Neural crest cell (in vitro differentiated cells): ENCODE data around the gene GPRC5C. TPM values are rescaled to one million over a fixed set of nuclear protein-coding genes. Genes with fewer than 3 reads are reported as not detected.

Source experiments
- DNase-seq: peaks from one replicate; pipeline ENCODE4 v3.0.0; 2021; ENCODE audit warnings: low read depth, mixed read lengths, low spot score
- H3K27ac Mint-ChIP-seq: one replicate; pipeline ENCODE4 v1.8.0; 2021; ENCODE audit warnings: mild to moderate bottlenecking, mixed read lengths; ENCODE audit not compliant: unreplicated experiment
- H3K27me3 Mint-ChIP-seq: 2 replicates; pipeline ENCODE4 v1.8.0; 2021; ENCODE audit warnings: low read depth, mild to moderate bottlenecking, mixed read lengths
- H3K36me3 Mint-ChIP-seq: 2 replicates; pipeline ENCODE4 v1.8.0; 2021; ENCODE audit warnings: low read depth, mild to moderate bottlenecking, mixed read lengths
- H3K4me1 Mint-ChIP-seq: 2 replicates; pipeline ENCODE4 v1.8.0; 2021; ENCODE audit warnings: mixed read lengths
- H3K4me3 Mint-ChIP-seq: one replicate; pipeline ENCODE4 v1.8.0; 2021; ENCODE audit warnings: mild to moderate bottlenecking, mixed read lengths
- H3K9me3 Mint-ChIP-seq: 2 replicates; pipeline ENCODE4 v1.8.0; 2021; ENCODE audit warnings: mixed read lengths
- total RNA-seq: library from RNA; stranded (reverse); gene quantifications from 2 replicates; pipeline ENCODE4 v1.2.1, GENCODE V29; 2021
- TF ChIP-seq, protein P1 (sequence below): fragments of 200-600 bp; sonication (generic); conservative IDR thresholded peaks from 2 replicates; pipeline ENCODE4 v1.5.0; 2021; ENCODE audit warnings: antibody characterized with exemption, mild to moderate bottlenecking

GPRC5C gene
- total RNA-seq, 1 donor from 2014 or later, result 4.6 TPM

DNA sequence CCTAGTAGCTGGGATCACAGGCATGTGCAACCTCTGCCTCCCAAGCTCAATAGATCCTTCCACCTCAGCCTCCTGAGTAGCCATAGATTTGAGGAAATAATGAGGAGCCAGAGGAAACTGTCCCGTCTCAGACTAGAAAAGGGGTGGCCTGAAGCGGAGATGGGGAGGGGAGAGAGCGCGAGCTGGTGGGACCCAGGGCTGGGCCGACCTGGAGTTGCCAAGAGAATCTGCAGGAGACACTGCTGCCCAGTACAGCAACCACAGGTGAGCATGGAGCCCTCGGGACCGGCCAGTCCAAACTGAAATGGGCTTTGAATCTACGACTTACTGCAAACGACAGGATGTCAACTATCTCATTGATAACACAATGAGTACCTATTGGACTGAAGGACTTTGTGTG, 58.8 kb downstream of the GPRC5C start:
- no peak for DNase-seq
- TF ChIP-seq, protein P1, sequence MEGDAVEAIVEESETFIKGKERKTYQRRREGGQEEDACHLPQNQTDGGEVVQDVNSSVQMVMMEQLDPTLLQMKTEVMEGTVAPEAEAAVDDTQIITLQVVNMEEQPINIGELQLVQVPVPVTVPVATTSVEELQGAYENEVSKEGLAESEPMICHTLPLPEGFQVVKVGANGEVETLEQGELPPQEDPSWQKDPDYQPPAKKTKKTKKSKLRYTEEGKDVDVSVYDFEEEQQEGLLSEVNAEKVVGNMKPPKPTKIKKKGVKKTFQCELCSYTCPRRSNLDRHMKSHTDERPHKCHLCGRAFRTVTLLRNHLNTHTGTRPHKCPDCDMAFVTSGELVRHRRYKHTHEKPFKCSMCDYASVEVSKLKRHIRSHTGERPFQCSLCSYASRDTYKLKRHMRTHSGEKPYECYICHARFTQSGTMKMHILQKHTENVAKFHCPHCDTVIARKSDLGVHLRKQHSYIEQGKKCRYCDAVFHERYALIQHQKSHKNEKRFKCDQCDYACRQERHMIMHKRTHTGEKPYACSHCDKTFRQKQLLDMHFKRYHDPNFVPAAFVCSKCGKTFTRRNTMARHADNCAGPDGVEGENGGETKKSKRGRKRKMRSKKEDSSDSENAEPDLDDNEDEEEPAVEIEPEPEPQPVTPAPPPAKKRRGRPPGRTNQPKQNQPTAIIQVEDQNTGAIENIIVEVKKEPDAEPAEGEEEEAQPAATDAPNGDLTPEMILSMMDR, result no peak
- H3K27ac Mint-ChIP-seq, result no peak overlapping the region
- peaks cover 5% of the 10 kb centered on the region for H3K9me3 Mint-ChIP-seq
- H3K27me3 Mint-ChIP-seq, result peaks cover 23% of the 10 kb centered on the region
- no peaks in the 10 kb centered on the region for H3K36me3 Mint-ChIP-seq
- peaks cover 10% of the 10 kb centered on the region for H3K4me1 Mint-ChIP-seq
- no peak overlapping the region for H3K4me3 Mint-ChIP-seq

DNA sequence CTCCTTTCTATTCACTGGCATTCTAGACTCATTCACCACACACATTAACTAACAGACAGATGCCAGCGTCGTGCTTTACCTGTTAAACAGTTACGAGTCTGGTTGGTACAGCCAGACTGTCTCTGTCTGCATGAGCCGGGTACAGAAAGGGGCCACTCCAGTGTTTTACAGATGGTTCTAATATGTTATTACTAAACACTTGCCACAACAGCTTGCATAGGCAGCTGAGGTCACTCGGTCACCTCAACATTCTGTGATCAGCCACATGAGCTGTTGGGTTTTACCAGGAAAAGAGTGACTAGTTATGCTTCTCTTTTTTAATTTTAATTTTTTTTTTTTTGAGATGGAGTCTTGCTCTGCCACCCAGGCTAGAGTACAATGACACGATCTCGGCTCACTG, 59.7 kb downstream of the GPRC5C start:
- H3K36me3 Mint-ChIP-seq, result no peaks in the 10 kb centered on the region
- no peak overlapping the region for H3K27ac Mint-ChIP-seq
- peaks cover 10% of the 10 kb centered on the region for H3K4me1 Mint-ChIP-seq
- TF ChIP-seq, protein P1, result no peak
- peaks cover 5% of the 10 kb centered on the region for H3K9me3 Mint-ChIP-seq
- no peak for DNase-seq
- peaks cover 23% of the 10 kb centered on the region for H3K27me3 Mint-ChIP-seq
- no peak overlapping the region for H3K4me3 Mint-ChIP-seq

DNA sequence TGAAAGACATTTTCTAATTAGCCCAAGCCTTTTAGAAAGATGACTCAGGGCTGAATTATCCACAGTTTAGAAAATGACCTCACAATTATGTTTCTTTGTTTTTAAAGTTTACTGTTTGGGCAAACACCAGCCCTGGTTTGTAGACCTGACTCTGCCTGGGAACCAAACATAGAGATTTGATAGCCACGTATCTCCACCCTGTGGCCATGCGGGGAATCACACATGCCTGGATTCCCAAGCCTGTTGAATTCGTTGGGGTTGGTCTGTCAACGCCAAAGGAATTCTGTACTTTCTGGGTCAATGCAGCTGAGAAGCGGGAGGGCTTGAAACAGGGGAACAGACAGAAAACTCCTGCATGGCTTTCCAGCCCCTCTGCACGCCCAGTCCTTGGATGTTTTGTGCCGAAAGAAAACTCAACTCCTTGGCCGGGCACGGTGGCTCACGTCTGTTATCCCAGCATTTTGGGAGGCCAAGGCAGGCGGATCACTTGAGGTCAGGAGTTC, 61.5 kb downstream of the GPRC5C start:
- peak; percentile 78 for DNase-seq
- Mint-ChIP-seq H3K36me3 (no peaks in the 10 kb centered on the region), H3K27me3 (peaks cover 17% of the 10 kb centered on the region), H3K27ac (no peak overlapping the region), H3K9me3 (peaks cover 2% of the 10 kb centered on the region), H3K4me3 (no peak overlapping the region), H3K4me1 (peaks cover 10% of the 10 kb centered on the region)
- TF ChIP-seq, protein P1, result peak; percentile 86

Other genes starting within 250 kb of the GPRC5C start
- 967 and 1,042 TPM in 2 replicates for gene RPL38, start 228.4 kb upstream of the GPRC5C start, total RNA-seq
- 2.4 and 3.0 TPM in 2 replicates for gene TTYH2, start 218.5 kb upstream of the GPRC5C start, total RNA-seq
- not detected in 2 replicates for gene DNAI2, start 157.9 kb upstream of the GPRC5C start, total RNA-seq
- 0.25 and 0.63 TPM in 2 replicates for gene KIF19, start 105.9 kb upstream of the GPRC5C start, total RNA-seq
- gene BTBD17, start 70.2 kb upstream of the GPRC5C start, total RNA-seq, result 12.3 and 12.7 TPM in 2 replicates
- gene GPR142, start 64.6 kb upstream of the GPRC5C start, total RNA-seq, result 0.23 TPM in 1 of 2 replicates, not detected in the other
- gene CD300A, start 34.5 kb downstream of the GPRC5C start, total RNA-seq, result not detected in 2 replicates
- gene CD300LB, start 99.4 kb downstream of the GPRC5C start, total RNA-seq, result not detected in 2 replicates
- not detected in 2 replicates for gene CD300C, start 114.0 kb downstream of the GPRC5C start, total RNA-seq
- not detected in 2 replicates for gene CD300H, start 135.4 kb downstream of the GPRC5C start, total RNA-seq
- gene CD300LD, start 160.2 kb downstream of the GPRC5C start, total RNA-seq, result not detected in 2 replicates
- not detected in 2 replicates for gene CD300E, start 191.7 kb downstream of the GPRC5C start, total RNA-seq